Mucosa of rectum (tissue), 2 donors: ENCODE measurements around the gene OSBP.

Experiments used
- H3K27ac ChIP-seq, 2 donors: one replicate each; pipeline ENCODE4 v1.7.0; 2013; ENCODE audit warnings: inconsistent platforms in 2 of 2, low read depth in 2 of 2, low read length in 2 of 2
- H3K27me3 ChIP-seq, 2 donors: one replicate each; pipeline ENCODE4 v1.7.0; 2013; ENCODE audit warnings: low read length in 2 of 2; ENCODE audit not compliant: control insufficient read depth in 2 of 2, insufficient read depth in 2 of 2
- H3K36me3 ChIP-seq, 2 donors: one replicate each; pipeline ENCODE4 v1.7.0; 2013; ENCODE audit warnings: low read length in 2 of 2; ENCODE audit not compliant: control insufficient read depth in 2 of 2, insufficient read depth in 2 of 2
- H3K4me1 ChIP-seq, 2 donors: one replicate each; pipeline ENCODE4 v1.7.0; 2013; ENCODE audit warnings: low read length in 2 of 2, mild to moderate bottlenecking in 1 of 2; ENCODE audit not compliant: control insufficient read depth in 2 of 2, insufficient read depth in 2 of 2
- H3K4me3 ChIP-seq, 2 donors: one replicate each; pipeline ENCODE4 v1.7.0; 2013; ENCODE audit warnings: low read length in 2 of 2
- H3K9ac ChIP-seq, 2 donors: one replicate each; pipeline ENCODE4 v1.7.0; 2013; ENCODE audit warnings: low read length in 2 of 2, low read depth in 1 of 2, mild to moderate bottlenecking in 1 of 2
- H3K9me3 ChIP-seq, 2 donors: one replicate each; pipeline ENCODE4 v1.7.0; 2013; ENCODE audit warnings: low read length in 2 of 2; ENCODE audit not compliant: control insufficient read depth in 2 of 2
- donor health status: healthy.
- donor health status: Normal muscosa, but diverticular disease.

The OSBP gene

GRCh38 chr11:59610289-59610688 is 5.3 kb downstream of the OSBP start:
- Histone ChIP-seq H3K27ac (no peak overlapping the region), H3K27me3 (no peaks in the 10 kb centered on the region), H3K9me3 (no peaks in the 10 kb centered on the region), H3K4me1 (peaks cover 24 to 32% of the 10 kb centered on the region in 2 donors), H3K9ac (no peak overlapping the region), H3K4me3 (no peak overlapping the region), H3K36me3 (peaks cover 49 to 50% of the 10 kb centered on the region in 2 donors)

DNA sequence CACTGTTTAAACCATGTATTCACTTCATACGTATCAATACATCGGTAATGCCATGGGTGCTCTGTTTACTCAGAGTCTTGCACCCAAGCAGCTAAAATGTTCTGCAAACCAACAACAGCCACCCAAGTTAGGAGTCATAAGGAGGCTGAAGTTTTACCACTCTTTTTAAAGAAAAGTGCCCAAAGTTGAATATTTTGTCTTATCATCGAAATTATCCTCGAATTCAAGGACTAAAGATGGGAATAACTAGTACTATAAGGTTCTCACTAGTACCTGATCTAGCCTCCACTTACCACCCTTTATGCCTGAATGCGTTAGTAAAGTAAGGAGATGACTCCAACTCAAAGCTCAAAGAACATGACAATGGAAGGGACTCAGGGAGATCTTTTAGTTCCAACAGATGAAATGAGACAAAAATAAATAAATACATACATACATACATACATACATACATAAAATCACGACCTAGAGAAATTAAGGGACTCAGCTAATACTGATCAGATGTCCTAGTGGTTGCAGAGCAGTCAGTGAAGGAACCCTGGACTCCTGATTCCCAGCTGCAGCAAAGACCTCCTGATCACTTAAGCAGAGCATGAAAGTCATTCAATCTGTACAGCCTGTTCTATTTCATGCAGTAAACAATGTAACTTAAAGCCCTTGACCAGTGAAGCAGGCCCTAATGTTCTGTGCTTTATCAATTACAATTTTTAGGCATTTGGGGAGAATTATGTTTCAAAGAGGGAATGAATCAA is 7.7 kb downstream of the OSBP start:
- Histone ChIP-seq H3K4me3 (no peak overlapping the region), H3K4me1 (peaks cover 11 to 15% of the 10 kb centered on the region in 2 donors), H3K36me3 (peaks cover 63 to 64% of the 10 kb centered on the region in 2 donors), H3K9ac (no peak overlapping the region), H3K27me3 (no peaks in the 10 kb centered on the region), H3K27ac (no peak overlapping the region), H3K9me3 (no peaks in the 10 kb centered on the region)

GRCh38 chr11:59602432-59602831 is 13.1 kb downstream of the OSBP start:
- H3K9me3 ChIP-seq = no peaks in the 10 kb centered on the region
- no peaks in the 10 kb centered on the region for H3K4me1 ChIP-seq
- no peak overlapping the region for H3K4me3 ChIP-seq
- H3K9ac ChIP-seq = no peak overlapping the region
- no peaks in the 10 kb centered on the region for H3K27me3 ChIP-seq
- H3K27ac ChIP-seq = no peak overlapping the region
- H3K36me3 ChIP-seq = peaks cover 83 to 91% of the 10 kb centered on the region in 2 donors

- Histone ChIP-seq H3K4me3 (no peak overlapping the region), H3K27me3 (no peaks in the 10 kb centered on the region), H3K4me1 (no peaks in the 10 kb centered on the region), H3K36me3 (peaks cover 77 to 89% of the 10 kb centered on the region in 2 donors), H3K9ac (no peak overlapping the region), H3K9me3 (no peaks in the 10 kb centered on the region), H3K27ac (no peak overlapping the region)
Observed at GRCh38 chr11:59601788-59602187, 13.8 kb downstream of the OSBP start.

GRCh38 chr11:59600636-59601035 is 14.9 kb downstream of the OSBP start:
- Histone ChIP-seq H3K36me3 (peaks cover 71 to 84% of the 10 kb centered on the region in 2 donors), H3K4me3 (no peak overlapping the region), H3K9ac (no peak overlapping the region), H3K27me3 (no peaks in the 10 kb centered on the region), H3K4me1 (no peaks in the 10 kb centered on the region), H3K27ac (no peak overlapping the region), H3K9me3 (no peaks in the 10 kb centered on the region)

GRCh38 chr11:59600234-59600633 is 15.3 kb downstream of the OSBP start:
- Histone ChIP-seq H3K9me3 (no peaks in the 10 kb centered on the region), H3K4me1 (no peaks in the 10 kb centered on the region), H3K36me3 (peaks cover 69 to 84% of the 10 kb centered on the region in 2 donors), H3K4me3 (no peak overlapping the region), H3K27me3 (no peaks in the 10 kb centered on the region), H3K9ac (no peak overlapping the region), H3K27ac (no peak overlapping the region)

- Histone ChIP-seq H3K27ac (no peak overlapping the region), H3K4me1 (no peaks in the 10 kb centered on the region), H3K27me3 (no peaks in the 10 kb centered on the region), H3K9me3 (no peaks in the 10 kb centered on the region), H3K4me3 (no peak overlapping the region), H3K9ac (no peak overlapping the region), H3K36me3 (peaks cover 76 to 90% of the 10 kb centered on the region in 2 donors)
Observed at GRCh38 chr11:59598961-59599360, 16.6 kb downstream of the OSBP start.

GRCh38 chr11:59584294-59584693 is 31.3 kb downstream of the OSBP start:
- Histone ChIP-seq H3K9ac (no peak overlapping the region), H3K4me1 (no peaks in the 10 kb centered on the region), H3K27ac (no peak overlapping the region), H3K36me3 (peaks cover 38 to 51% of the 10 kb centered on the region in 2 donors), H3K27me3 (no peaks in the 10 kb centered on the region), H3K9me3 (no peaks in the 10 kb centered on the region), H3K4me3 (no peak overlapping the region)

- no peak overlapping the region for H3K27ac ChIP-seq
- peaks cover 43 to 54% of the 10 kb centered on the region in 2 donors for H3K36me3 ChIP-seq
- no peaks in the 10 kb centered on the region for H3K9me3 ChIP-seq
- H3K4me3 ChIP-seq = no peak overlapping the region
- H3K4me1 ChIP-seq = no peaks in the 10 kb centered on the region
- H3K27me3 ChIP-seq = no peaks in the 10 kb centered on the region
- H3K9ac ChIP-seq = no peak overlapping the region
Observed at GRCh38 chr11:59582006-59582405, 33.6 kb downstream of the OSBP start.

GRCh38 chr11:59578369-59578768 is 37.2 kb downstream of the OSBP start:
- no peak overlapping the region for H3K9ac ChIP-seq
- H3K36me3 ChIP-seq = peaks cover 57 to 64% of the 10 kb centered on the region in 2 donors
- H3K27ac ChIP-seq = no peak overlapping the region

More at GRCh38 chr11:59578369-59578768, 37.2 kb downstream of the OSBP start:
- Histone ChIP-seq H3K4me1 (no peaks in the 10 kb centered on the region), H3K4me3 (no peak overlapping the region), H3K9me3 (no peaks in the 10 kb centered on the region), H3K27me3 (no peaks in the 10 kb centered on the region)
